Measurements from ENCODE around the gene PSAPL1.

- TF ChIP-seq POLR2A (IDR thresholded peaks at IDR 0.05; ENCODE audit: borderline replicate concordance, extremely low read depth, insufficient read depth, insufficient read length), result no peak
- no peak for TF ChIP-seq CTCF (IDR thresholded peaks at IDR 0.05 in 2 of 3, conservative IDR thresholded peaks at IDR 0.05 in 1 of 3; ENCODE audit: borderline replicate concordance in 1 of 3, insufficient read depth in 1 of 3, low read depth in 2 of 3, low read length in 2 of 3)
- TF ChIP-seq EZH2 (IDR thresholded peaks at IDR 0.05), result no peak
- TF ChIP-seq RAD21 (IDR thresholded peaks at IDR 0.05; ENCODE audit: low read depth), result no peak
- TF ChIP-seq SIN3A (IDR thresholded peaks at IDR 0.05; ENCODE audit: low read depth), result no peak
- no peak for TF ChIP-seq ZNF274 (IDR thresholded peaks at IDR 0.05; ENCODE audit: low read depth, low read length)
Observed at GRCh38 chr4:7424553-7425111, 10.1 kb downstream of the PSAPL1 start.
